Measurements from ENCODE around the gene RIMBP2.
A peak's percentile ranks its signal among the peaks of the same experiment; 100 is the strongest.

The RIMBP2 gene

GRCh38 chr12:130765186-130765659 is 49.1 kb upstream of the RIMBP2 start (continued):
- TF ChIP-seq HIC1 (tag by site-specific recombination; IDR thresholded peaks at IDR 0.05) (no peak; the same call in 1 of the 2 replicates), ZNF433 (tag by site-specific recombination; IDR thresholded peaks at IDR 0.05; ENCODE audit: low read depth) (no peak), ZNF610 (tag by site-specific recombination; IDR thresholded peaks at IDR 0.05; ENCODE audit: borderline replicate concordance) (no peak), ZNF549 (tag by site-specific recombination; IDR thresholded peaks at IDR 0.05) (no peak), ZFP37 (tag by site-specific recombination; IDR thresholded peaks at IDR 0.05) (no peak; the same call in 1 of the 2 replicates), ZNF112 (tag by site-specific recombination; IDR thresholded peaks at IDR 0.05) (no peak), ZNF174 (tag by site-specific recombination; IDR thresholded peaks at IDR 0.05) (no peak), ZNF645 (tag by site-specific recombination; IDR thresholded peaks at IDR 0.05) (no peak; the same call in 1 of the 2 replicates), ZNF768 (tag by site-specific recombination; IDR thresholded peaks at IDR 0.05) (no peak), BCL6B (tag by site-specific recombination; IDR thresholded peaks at IDR 0.05) (peak; percentile 37), PRDM10 (tag by site-specific recombination; IDR thresholded peaks at IDR 0.05) (no peak), ZNF280C (tag by site-specific recombination; IDR thresholded peaks at IDR 0.05) (no peak; the same call in 1 of the 2 replicates), KLF10 (tag by site-specific recombination; IDR thresholded peaks at IDR 0.05) (no peak), ZNF350 (tag by site-specific recombination; IDR thresholded peaks at IDR 0.05) (no peak), ZBTB21 (tag by site-specific recombination; IDR thresholded peaks at IDR 0.05) (peak; percentile 100), ZNF792 (tag by site-specific recombination; IDR thresholded peaks at IDR 0.05) (peak; percentile 93), ZNF558 (tag by site-specific recombination; IDR thresholded peaks at IDR 0.05) (peak; percentile 87), ZNF239 (tag by site-specific recombination; IDR thresholded peaks at IDR 0.05) (peak; percentile 87), REST (tag by site-specific recombination; IDR thresholded peaks at IDR 0.05) (no peak), ZNF514 (tag by site-specific recombination; IDR thresholded peaks at IDR 0.05) (no peak; the same call in 1 of the 2 replicates), SCRT1 (tag by site-specific recombination; IDR thresholded peaks at IDR 0.05; ENCODE audit: borderline replicate concordance) (no peak), ZNF366 (tag by site-specific recombination; conservative IDR thresholded peaks at IDR 0.05) (peak; percentile 72), ZNF18 (tag by site-specific recombination; IDR thresholded peaks at IDR 0.05) (no peak), SCRT2 (tag by site-specific recombination; IDR thresholded peaks at IDR 0.05) (peak; percentile 72)

All from HEK293 (cell line).